Ishikawa (cell line): Measurements from ENCODE around the gene SLC35D2.

Experiments used
- CEBPB ChIP-seq: IDR thresholded peaks from 2 replicates; pipeline ENCODE4 v1.6.1; 2012
- CREB1 ChIP-seq: IDR thresholded peaks from 2 replicates; pipeline ENCODE4 v1.6.1; 2012; ENCODE audit warnings: low read depth
- EGR1 ChIP-seq: IDR thresholded peaks from 2 replicates; pipeline ENCODE4 v1.6.1; 2012
- EP300 ChIP-seq: IDR thresholded peaks from 2 replicates; pipeline ENCODE4 v1.6.1; 2012; ENCODE audit warnings: borderline replicate concordance
- FOXM1 ChIP-seq: IDR thresholded peaks from 2 replicates; pipeline ENCODE4 v1.6.1; 2012; ENCODE audit warnings: low read depth, borderline replicate concordance
- NFIC ChIP-seq: IDR thresholded peaks from 2 replicates; pipeline ENCODE4 v1.6.1; 2012
- RAD21 ChIP-seq: IDR thresholded peaks from 2 replicates; pipeline ENCODE4 v1.6.1; 2012; ENCODE audit warnings: low read depth
- TAF1 ChIP-seq: IDR thresholded peaks from 2 replicates; pipeline ENCODE4 v1.6.1; 2012; ENCODE audit warnings: low read depth, mild to moderate bottlenecking
- TCF12 ChIP-seq: IDR thresholded peaks from 2 replicates; pipeline ENCODE4 v1.6.1; 2012; ENCODE audit warnings: low read depth
- TEAD4 ChIP-seq: IDR thresholded peaks from 2 replicates; pipeline ENCODE4 v1.6.1; 2012
- YY1 ChIP-seq: IDR thresholded peaks from 2 replicates; pipeline ENCODE4 v1.6.1; 2012; ENCODE audit warnings: low read depth
- TF ChIP-seq, protein P1 (sequence below): IDR thresholded peaks from 2 replicates; pipeline ENCODE4 v1.6.1; 2012
- TF ChIP-seq, protein P2 (sequence below): IDR thresholded peaks from 2 replicates; pipeline ENCODE4 v1.6.1; 2012
- TF ChIP-seq, protein P3 (sequence below): IDR thresholded peaks from 2 replicates; pipeline ENCODE4 v1.6.1; 2012; ENCODE audit warnings: low read depth, mild to moderate bottlenecking

DNA sequence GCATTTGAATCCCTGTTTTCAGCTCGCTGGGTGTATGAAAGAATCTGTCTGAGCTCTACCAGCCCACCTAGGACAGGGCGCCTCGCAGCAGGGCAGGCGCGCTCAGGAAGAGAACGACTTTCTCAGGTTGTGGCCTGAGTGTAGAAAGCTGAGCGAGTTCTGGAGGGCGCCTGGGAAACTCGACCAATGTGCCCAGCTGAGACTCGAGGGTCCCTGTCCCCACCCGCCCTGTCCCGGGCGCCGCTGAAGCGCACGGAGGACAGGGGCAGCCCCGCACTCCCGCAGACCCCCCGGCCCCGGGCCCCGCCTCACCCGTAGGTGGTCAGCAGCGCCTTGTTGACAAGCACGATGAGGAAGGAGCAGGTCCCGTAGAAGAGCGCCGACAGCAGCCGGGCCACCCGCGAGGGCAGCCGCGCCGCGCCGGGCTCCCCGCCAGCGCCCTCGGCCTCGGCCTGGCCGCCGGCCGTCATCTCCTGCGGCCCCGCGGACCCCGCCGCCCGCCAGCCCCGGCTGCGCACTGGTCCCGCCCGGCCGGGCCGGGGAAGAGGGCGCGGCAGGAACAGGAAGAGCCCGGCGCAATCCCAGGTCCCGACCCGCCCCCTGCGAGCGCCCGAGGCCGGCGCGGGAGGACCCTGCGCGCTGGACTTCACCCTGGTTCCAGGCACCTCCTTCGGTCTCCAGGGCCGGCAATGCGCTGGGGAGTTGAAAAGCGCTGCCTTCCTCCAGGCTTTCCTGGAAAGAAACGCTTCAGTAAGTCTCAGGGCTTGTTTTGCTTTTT lies at the start of gene SLC35D2:
- no peak for TF ChIP-seq RAD21
- TF ChIP-seq EP300, result no peak
- no peak for TF ChIP-seq CEBPB
- no peak for TF ChIP-seq YY1
- TF ChIP-seq TEAD4, result no peak
- TF ChIP-seq, protein P1, sequence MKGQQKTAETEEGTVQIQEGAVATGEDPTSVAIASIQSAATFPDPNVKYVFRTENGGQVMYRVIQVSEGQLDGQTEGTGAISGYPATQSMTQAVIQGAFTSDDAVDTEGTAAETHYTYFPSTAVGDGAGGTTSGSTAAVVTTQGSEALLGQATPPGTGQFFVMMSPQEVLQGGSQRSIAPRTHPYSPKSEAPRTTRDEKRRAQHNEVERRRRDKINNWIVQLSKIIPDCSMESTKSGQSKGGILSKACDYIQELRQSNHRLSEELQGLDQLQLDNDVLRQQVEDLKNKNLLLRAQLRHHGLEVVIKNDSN, result no peak
- TF ChIP-seq, protein P2, sequence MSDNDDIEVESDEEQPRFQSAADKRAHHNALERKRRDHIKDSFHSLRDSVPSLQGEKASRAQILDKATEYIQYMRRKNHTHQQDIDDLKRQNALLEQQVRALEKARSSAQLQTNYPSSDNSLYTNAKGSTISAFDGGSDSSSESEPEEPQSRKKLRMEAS, result peak; percentile 40
- TF ChIP-seq FOXM1, result no peak
- TF ChIP-seq TAF1, result peak; percentile 22; the same call in 1 of the 2 replicates
- no peak for TF ChIP-seq CREB1
- TF ChIP-seq, protein P3, sequence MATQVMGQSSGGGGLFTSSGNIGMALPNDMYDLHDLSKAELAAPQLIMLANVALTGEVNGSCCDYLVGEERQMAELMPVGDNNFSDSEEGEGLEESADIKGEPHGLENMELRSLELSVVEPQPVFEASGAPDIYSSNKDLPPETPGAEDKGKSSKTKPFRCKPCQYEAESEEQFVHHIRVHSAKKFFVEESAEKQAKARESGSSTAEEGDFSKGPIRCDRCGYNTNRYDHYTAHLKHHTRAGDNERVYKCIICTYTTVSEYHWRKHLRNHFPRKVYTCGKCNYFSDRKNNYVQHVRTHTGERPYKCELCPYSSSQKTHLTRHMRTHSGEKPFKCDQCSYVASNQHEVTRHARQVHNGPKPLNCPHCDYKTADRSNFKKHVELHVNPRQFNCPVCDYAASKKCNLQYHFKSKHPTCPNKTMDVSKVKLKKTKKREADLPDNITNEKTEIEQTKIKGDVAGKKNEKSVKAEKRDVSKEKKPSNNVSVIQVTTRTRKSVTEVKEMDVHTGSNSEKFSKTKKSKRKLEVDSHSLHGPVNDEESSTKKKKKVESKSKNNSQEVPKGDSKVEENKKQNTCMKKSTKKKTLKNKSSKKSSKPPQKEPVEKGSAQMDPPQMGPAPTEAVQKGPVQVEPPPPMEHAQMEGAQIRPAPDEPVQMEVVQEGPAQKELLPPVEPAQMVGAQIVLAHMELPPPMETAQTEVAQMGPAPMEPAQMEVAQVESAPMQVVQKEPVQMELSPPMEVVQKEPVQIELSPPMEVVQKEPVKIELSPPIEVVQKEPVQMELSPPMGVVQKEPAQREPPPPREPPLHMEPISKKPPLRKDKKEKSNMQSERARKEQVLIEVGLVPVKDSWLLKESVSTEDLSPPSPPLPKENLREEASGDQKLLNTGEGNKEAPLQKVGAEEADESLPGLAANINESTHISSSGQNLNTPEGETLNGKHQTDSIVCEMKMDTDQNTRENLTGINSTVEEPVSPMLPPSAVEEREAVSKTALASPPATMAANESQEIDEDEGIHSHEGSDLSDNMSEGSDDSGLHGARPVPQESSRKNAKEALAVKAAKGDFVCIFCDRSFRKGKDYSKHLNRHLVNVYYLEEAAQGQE, result no peak
- no peak for TF ChIP-seq EGR1
- TF ChIP-seq TCF12, result no peak
- no peak for TF ChIP-seq NFIC
